EL (cell line): Measurements from ENCODE around the gene CADPS.

Experiments
- DNase-seq: peaks from one replicate; pipeline ENCODE4 v3.0.0-alpha.2; 2016

The CADPS gene

DNA sequence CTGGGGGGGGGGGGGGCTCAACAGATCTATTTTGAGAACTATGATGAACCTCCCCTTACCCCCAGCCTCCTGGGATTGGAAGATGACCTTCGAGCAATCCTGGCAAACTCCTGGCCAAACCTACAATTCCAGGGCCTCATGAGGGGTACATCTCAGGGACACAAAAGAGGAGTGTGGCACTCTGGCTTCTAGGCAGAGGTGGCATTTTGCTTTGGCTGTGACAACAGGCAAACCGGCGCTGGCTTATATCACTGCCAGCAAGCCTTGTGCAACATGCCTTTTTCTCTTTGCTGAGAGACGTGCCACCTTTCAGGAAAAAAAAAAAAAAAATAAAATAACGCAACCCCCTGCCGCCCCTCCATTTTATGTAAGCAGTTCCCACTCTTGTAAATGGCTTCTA lies 470.1 kb downstream of the CADPS start:
- DNase-seq, result no peak

GRCh38 chr3:62404321-62404720 lies 470.9 kb downstream of the CADPS start:
- DNase-seq, result no peak

GRCh38 chr3:62403765-62404164 lies 471.5 kb downstream of the CADPS start:
- DNase-seq, result no peak

GRCh38 chr3:62392626-62393292 lies 482.5 kb downstream of the CADPS start:
- no peak for DNase-seq

DNA sequence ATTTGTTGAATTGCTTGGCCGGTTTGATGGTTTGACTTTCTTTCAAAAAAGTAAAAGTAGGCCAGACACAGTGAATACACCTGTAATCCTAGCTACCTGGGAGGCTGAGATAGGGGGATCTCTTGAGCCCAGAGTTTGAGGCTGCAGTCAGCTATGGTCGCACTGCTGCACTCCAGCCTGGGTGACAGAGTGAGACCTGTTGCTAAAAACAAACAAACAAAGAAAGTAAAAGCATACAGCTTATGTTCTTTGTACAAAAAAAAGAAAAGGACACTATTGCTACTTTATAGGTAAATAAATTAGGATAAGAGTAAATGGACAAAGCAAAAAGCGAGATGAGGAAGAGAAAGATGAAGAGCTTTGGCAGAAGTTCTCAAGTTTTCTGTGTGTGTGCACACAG lies 488.0 kb downstream of the CADPS start:
- DNase-seq, result no peak

- no peak for DNase-seq
These were observed 495.9 kb downstream of the CADPS start for GRCh38 chr3:62379321-62379798.

- no peak for DNase-seq
These were observed 496.3 kb downstream of the CADPS start for GRCh38 chr3:62378921-62379320.

DNA sequence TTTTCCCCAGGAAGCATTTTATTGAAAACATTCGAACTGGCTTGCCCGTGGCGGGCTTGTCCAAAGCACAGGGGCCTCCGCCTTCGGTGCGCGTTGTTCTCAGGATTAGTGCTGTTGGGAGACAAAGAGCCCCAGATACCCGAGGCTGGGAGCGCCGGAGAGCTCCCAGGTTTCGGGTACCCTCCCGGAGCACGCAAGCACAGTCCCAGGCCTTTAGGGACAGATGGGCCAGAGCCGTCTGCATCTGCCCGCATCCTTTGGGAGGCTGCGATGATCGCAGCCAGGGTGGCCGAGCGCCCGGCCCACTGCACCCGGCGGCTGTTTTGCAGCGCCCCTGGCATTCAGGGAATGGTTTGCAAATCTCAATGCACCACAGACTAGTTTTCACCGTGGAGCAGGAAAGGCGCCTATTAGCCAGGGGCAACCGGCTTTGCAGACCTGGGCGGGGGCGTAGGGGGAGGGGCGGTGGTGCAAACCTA lies 496.9 kb downstream of the CADPS start:
- DNase-seq, result no peak

DNA sequence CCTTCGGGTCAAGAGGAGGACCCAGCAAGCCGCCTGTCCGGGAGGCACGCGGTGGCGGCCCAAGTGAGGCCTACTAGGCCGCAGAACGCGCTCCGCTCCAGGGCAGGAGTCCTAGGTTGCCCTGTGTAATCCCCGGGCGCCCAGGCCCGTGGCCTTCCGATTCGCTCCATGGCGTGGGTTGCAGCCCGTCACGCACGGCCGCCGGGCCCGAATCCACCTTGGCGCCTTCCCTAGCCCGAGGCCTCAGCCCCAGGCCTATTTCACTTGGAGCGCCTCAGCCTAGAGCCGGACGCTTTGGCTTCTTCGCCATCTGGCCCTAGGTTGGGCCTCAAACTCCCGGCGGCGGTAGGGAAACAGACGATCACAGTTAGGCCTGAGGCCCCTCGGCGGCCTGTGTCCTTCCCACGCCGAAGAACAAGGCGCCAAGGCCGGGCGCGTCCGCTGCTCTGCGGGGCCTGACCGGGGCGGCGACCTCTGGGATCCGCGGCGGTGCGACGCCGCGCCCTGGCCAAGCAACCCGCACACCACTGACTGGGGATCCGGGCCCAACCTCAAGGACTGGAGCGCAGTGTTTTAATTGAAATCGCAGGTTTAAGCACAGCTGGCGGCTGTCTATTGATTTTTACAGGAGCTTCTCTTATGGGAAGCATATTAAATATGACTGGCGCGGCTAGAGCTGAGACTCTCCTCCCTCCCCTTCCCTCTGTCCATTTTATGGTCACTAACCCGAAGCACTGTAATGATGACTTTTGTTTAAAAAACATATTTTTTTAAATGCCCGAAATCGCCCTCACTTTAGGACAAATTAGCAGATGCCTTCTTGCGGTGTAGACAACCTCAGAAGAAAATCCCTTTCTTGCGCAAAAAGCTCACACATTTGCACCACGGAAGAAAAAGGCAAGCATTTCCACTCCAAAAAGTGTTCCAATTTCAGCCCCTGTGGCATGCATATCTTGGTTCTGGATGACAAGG lies 498.0 kb downstream of the CADPS start:
- no peak for DNase-seq

DNA sequence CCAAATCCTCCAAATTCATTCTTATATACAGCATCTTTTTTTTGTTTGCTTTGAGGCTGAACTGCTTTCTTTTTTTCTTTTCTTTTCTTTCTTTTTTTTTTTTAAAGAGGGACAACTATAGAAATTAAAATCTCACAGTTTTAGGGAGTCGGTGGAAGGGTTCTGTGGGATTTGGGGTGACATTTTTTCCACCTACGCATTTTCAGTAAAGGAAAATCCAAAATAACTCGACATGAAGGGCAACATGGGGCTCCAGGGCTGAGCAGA lies 498.8 kb downstream of the CADPS start:
- DNase-seq, result no peak

- DNase-seq, result no peak
These were observed 499.4 kb downstream of the CADPS start for GRCh38 chr3:62375655-62376453.

GRCh38 chr3:62374341-62375218 lies 500.6 kb downstream of the CADPS start:
- DNase-seq, result no peak

DNA sequence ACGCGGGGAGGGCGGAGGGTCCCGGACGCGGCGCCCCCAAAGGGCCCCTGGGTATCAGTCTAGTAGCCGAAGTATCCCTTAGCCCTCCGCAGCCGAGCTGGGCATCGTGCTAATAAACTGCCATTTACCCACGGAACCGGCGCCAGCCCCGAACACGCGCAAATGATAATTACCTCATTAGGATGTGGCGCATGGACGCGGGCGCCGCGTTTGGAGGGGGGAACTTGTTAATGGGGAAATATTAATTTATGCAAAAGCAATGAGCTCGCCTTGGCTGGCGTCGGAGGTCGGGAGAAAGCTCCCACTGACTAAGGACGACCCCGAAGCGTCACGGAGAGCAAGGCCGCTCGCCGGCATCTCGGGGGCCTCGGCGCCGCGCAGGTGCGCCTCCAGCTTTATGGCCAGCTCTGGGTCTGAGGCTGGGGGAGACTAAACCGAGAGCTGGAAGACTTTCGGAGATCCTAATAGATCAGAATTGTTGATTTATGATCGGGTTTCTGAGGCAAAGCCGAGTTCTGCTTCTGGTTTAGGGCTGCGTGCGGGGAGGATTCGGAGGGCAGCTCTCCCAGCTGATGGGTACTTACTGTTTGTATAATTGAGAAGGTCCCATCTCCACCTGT lies 501.4 kb downstream of the CADPS start:
- DNase-seq, result no peak

GRCh38 chr3:62373215-62373614 lies 502.0 kb downstream of the CADPS start, which contains the start of gene FEZF2:
TSS of gene FEZF2 (minus strand) at chr3:62373550. CDS start at chr3:62372868, 682 bp downstream.
- no peak for DNase-seq

GRCh38 chr3:62372621-62373041 lies 502.6 kb downstream of the CADPS start:
- DNase-seq, result no peak

DNA sequence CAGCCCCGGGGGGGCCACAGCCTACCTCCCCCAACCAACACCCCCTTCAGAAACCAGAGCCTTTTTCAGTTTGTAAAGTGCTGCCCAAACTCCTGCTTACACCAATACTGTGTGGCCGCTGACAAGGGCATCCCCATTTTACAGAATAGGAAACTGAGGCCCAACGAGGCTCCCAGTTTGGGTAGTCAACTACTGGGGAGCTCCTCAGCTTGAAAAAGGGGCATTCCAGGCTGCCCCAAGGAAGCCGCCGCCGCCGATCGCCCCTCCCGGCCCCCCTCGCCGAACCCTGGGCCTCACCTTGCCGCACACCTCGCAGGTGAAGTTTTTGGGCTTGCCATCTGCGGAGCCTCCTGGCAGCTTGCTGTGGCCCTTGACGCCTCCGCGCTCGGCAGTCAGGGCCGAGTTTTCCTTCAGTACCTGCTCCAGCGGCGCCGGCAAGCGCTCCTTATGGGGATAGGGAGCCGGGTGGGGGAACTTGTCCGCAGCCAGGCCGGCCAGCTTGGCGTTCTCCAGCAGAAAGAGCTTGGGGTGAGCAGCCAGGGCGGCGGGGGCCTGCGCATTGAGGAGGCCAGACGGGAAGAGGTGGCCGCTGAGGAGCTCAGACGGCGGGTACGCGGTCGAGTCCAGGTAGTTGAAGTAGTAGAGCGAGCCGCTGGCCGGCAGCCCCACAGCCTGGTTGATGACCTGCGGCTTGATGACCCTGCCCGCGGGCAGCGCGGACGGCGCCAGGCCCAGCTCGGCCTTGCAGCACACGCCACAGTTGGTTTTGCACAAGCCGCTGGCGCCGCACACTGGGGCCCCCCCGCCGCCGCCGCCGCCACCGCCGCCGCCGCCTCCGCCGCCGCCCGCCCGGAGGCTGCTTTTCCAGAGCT lies 503.3 kb downstream of the CADPS start:
- DNase-seq, result no peak

DNA sequence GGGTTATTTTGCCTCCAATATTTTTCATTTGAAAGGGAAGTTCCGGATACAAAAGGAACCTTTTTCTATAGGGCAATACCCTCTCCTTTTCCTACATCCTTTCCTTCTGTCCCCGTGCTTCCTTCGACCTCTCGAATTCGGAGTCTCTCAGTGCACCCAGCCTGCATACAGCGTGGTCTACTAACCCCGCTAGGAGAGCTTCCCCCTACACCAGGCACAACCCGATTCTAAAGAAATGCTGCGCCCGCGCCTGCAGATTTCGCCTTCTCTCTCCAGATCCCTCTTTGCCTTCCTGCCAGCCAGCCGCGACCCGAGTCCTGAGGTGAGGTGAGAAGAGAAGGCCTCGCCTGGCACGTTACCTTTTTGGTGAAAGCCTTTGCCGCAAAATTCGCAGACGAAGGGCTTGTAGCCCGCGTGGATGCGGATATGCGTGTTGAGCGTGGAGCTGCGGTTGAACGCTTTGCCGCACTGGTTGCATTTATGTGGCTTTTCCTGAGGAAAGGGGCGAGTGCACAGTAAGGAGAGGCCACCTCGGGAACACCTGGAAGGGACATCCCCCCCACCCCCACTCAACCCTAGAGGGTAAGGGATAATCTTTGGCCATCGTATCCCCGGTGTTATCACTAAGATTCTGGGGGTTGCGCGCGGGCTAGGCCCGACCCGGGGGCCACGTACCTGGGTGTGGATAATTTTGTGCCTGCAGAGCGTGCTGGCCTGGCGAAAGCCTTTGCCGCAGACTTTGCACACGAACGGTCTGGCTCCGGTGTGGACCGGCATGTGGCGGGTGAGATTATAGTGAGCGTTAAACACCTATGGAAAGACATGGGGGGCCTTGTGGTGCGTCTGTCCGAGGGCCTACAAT lies 504.1 kb downstream of the CADPS start:
- DNase-seq, result no peak

DNA sequence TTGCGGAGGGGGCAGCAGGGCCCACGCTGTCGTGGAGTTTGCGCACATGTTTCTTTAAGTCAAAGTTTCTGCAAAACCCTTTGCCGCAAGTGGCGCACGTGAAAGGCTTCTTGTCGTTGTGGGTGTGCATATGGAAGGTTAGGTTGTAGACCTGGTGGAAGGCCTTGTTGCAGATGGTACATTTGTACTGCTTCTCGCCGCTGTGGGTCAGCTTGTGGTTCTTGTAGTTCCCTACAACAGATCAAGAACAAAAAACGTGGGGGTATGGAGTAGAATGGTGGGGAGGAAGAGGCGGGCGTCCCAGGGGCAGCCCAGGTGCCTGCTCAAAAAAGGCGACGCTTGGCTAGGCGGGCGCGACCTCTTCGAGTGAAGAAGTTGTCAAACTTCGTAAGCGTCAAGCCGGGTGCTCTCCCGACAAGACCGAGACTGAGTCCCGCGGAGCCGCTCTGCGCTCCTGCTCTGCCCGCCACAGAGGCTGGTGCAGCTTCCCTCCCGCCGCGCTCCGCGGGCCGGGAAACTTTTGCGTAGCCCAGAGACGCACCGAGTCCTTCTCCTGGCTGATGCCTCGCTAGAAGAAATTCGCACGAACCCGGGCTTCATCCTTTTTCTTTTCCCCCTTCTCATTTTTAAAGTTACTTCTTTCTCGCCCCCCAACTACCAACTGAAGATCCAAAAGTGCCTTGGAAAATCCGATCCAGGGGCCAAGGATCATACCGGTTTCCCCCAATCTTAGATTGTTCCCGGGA lies 504.9 kb downstream of the CADPS start:
- DNase-seq, result no peak

- DNase-seq, result no peak
These were observed 505.8 kb downstream of the CADPS start for GRCh38 chr3:62369476-62369743.
